ENCODE results near the gene PRPS2.

DNA sequence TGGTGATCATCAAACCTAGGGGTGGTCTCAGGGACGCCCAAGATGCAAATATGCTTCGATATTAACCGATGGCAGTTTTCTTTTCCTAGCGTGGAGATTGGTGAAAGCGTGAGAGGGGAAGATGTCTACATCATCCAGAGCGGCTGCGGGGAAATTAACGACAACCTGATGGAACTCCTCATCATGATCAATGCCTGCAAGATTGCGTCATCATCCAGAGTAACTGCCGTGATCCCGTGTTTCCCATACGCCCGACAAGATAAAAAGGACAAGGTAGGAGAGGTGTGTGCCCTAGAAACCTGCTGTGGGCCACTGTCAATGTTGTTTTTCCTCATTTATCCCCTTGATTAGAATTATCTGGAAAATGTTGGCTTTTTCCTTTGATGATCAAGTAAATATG, 7.9 kb downstream of the PRPS2 start:
- TF ChIP-seq MYC (CRISPR knock-in tag; IDR thresholded peaks at IDR 0.05; ENCODE audit: borderline replicate concordance): no peak
- TF ChIP-seq SIN3B (IDR thresholded peaks at IDR 0.05; ENCODE audit: low read length): no peak
- TF ChIP-seq ZNF484 (CRISPR knock-in tag; IDR thresholded peaks at IDR 0.05; ENCODE audit: borderline replicate concordance, low read depth): no peak
- TF ChIP-seq, protein P1, sequence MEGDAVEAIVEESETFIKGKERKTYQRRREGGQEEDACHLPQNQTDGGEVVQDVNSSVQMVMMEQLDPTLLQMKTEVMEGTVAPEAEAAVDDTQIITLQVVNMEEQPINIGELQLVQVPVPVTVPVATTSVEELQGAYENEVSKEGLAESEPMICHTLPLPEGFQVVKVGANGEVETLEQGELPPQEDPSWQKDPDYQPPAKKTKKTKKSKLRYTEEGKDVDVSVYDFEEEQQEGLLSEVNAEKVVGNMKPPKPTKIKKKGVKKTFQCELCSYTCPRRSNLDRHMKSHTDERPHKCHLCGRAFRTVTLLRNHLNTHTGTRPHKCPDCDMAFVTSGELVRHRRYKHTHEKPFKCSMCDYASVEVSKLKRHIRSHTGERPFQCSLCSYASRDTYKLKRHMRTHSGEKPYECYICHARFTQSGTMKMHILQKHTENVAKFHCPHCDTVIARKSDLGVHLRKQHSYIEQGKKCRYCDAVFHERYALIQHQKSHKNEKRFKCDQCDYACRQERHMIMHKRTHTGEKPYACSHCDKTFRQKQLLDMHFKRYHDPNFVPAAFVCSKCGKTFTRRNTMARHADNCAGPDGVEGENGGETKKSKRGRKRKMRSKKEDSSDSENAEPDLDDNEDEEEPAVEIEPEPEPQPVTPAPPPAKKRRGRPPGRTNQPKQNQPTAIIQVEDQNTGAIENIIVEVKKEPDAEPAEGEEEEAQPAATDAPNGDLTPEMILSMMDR (CRISPR knock-in tag; IDR thresholded peaks at IDR 0.05): no peak
- TF ChIP-seq MTA3 (CRISPR knock-in tag; IDR thresholded peaks at IDR 0.05): no peak
- TF ChIP-seq, protein P2, sequence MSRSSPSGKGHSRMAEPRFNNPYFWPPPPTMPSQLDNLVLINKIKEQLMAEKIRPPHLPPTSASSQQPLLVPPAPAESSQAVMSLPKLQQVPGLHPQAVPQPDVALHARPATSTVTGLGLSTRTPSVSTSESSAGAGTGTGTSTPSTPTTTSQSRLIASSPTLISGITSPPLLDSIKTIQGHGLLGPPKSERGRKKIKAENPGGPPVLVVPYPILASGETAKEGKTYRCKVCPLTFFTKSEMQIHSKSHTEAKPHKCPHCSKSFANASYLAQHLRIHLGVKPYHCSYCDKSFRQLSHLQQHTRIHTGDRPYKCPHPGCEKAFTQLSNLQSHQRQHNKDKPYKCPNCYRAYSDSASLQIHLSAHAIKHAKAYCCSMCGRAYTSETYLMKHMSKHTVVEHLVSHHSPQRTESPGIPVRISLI (CRISPR knock-in tag; IDR thresholded peaks at IDR 0.05; ENCODE audit: borderline replicate concordance): no peak
- no peak for TF ChIP-seq POLR2A (IDR thresholded peaks at IDR 0.05; ENCODE audit: insufficient read depth in 1 of 2, low read depth in 2 of 2, low read length in 2 of 2)
- TF ChIP-seq NR2F6 (IDR thresholded peaks at IDR 0.05): no peak
- no peak for TF ChIP-seq NR2F6 (CRISPR knock-in tag; IDR thresholded peaks at IDR 0.05)
- no peak for TF ChIP-seq HNRNPK (IDR thresholded peaks at IDR 0.05; ENCODE audit: low read depth, low read length, poor library complexity, severe bottlenecking)
- TF ChIP-seq, protein P3, sequence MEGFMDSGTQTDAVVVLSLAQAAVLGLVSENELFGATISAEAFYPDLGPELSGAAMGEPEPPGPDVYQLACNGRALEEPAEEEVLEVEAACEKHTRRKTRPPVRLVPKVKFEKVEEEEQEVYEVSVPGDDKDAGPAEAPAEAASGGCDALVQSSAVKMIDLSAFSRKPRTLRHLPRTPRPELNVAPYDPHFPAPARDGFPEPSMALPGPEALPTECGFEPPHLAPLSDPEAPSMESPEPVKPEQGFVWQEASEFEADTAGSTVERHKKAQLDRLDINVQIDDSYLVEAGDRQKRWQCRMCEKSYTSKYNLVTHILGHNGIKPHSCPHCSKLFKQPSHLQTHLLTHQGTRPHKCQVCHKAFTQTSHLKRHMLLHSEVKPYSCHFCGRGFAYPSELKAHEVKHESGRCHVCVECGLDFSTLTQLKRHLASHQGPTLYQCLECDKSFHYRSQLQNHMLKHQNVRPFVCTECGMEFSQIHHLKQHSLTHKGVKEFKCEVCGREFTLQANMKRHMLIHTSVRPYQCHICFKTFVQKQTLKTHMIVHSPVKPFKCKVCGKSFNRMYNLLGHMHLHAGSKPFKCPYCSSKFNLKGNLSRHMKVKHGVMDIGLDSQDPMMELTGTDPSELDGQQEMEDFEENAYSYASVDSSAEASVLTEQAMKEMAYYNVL (CRISPR knock-in tag; IDR thresholded peaks at IDR 0.05; ENCODE audit: borderline replicate concordance): no peak
- no peak for TF ChIP-seq TAF1 (CRISPR knock-in tag; IDR thresholded peaks at IDR 0.05)
- no peak for TF ChIP-seq MYNN (CRISPR knock-in tag; IDR thresholded peaks at IDR 0.05; ENCODE audit: low read depth)

Measured in HepG2 (cell line).